HG03442 (cell line): ENCODE results near the gene FAM222B.
A peak's percentile ranks its signal among the peaks of the same experiment; 100 is the strongest.
"Not testable (repeated sequence)": the region's sequence is repeated elsewhere in the genome, so short reads cannot be mapped to it uniquely, and the experiment has no call there.

ENCODE experiments used
- ATAC-seq: cut with Tn5 transposase; IDR thresholded peaks from one replicate; pipeline ENCODE4 v1.9.1; 2021; ENCODE audit warnings: mild to moderate bottlenecking, moderate library complexity; ENCODE audit not compliant: unreplicated experiment

FAM222B gene, protein sequence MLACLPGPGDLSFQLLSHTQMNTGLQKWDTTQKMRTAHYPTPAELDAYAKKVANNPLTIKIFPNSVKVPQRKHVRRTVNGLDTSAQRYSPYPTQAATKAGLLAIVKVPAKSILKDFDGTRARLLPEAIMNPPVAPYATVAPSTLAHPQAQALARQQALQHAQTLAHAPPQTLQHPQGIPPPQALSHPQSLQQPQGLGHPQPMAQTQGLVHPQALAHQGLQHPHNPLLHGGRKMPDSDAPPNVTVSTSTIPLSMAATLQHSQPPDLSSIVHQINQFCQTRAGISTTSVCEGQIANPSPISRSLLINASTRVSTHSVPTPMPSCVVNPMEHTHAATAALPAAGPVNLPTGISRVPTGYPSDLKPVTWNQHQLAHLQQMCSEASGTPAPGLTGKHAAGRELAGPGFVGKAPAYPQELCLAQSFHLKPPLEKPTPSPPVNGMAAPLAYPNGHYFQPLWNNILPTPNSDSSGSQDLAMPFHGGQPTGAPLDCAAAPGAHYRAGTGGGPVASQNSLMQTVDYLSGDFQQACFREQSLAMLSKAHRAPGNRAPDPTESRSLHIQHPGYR

GRCh38 chr17:28842282-28843012, at the start of gene FAM222B:
Gene FAM222B, minus strand, starts transcription at chr17:28842790. Its CDS starts 76,123 bp downstream, at chr17:28766667.
- peak; percentile 82 for ATAC-seq

GRCh38 chr17:28892024-28892423, 49.4 kb upstream of the FAM222B start:
- ATAC-seq = no peak

GRCh38 chr17:28891201-28891600, 48.6 kb upstream of the FAM222B start:
- no peak for ATAC-seq

DNA sequence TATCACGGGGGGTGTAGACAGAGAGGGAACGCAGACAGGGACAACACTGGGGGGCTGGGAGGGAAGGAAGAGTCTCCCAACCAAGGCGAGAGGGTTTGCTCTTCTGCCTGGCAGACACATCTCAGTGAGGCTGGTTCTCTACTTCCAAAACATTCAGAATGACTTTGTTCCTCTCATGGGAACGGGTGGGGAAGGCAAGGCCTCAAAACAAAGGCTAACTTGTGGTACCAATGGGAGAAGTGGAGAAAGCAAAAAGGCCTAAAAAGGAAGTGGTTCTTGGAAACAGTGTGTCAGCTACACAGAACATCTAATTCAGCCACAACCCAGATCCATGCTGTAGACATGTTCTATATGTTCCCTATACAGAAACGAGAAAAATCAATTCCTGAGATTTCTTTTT, 47.4 kb upstream of the FAM222B start:
- ATAC-seq = no peak

GRCh38 chr17:28888832-28889231, 46.2 kb upstream of the FAM222B start:
- no peak for ATAC-seq

DNA sequence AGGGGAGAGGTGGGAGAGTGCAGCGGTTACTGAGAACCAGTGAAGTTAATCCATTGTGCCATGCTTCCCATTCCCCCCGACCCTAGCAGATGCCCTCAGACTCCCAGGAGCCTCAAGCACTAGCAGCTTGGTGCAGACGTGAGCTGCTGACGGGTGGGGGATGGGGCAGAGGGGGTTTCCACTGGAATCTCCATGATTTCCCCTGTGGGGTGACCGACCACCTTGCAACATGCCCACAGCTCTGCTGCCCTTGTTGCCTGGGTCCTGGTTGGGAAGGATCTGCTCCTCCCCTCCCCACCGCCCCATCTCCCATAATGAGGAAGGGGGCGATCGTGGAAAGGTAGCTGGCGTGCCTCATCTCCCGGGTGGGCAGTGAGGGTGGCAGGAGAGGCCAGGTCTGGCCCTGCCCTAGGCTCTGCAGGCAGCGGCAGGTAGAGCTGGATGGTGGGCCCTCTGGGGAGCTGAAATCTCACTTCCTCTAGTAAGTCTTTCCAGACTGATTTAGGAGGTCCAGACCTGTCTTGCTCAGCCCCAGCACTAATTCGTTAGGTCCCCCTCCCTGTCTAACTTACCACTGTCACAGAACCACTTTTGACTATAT, 45.4 kb upstream of the FAM222B start:
- ATAC-seq = no peak

DNA sequence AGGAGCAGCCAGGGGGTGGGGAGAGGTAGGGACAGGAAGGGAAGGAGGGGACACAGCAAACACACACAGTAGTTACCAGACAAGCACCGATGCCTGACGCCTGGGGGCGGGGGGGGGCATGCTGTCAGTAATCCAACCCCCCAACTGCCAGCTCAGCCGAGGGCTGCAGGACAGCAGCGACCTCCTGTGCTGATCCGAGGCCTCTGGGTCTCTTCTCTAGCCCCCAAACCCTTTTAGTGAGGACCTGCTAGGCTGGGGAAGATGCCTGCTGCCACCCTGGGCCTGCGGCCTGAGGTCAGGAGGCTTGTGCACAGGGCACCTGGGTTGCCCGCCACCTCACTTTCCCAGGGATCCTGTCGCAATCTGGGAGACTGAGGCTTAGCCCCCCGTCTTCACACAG, 43.4 kb upstream of the FAM222B start:
- ATAC-seq = no peak

DNA sequence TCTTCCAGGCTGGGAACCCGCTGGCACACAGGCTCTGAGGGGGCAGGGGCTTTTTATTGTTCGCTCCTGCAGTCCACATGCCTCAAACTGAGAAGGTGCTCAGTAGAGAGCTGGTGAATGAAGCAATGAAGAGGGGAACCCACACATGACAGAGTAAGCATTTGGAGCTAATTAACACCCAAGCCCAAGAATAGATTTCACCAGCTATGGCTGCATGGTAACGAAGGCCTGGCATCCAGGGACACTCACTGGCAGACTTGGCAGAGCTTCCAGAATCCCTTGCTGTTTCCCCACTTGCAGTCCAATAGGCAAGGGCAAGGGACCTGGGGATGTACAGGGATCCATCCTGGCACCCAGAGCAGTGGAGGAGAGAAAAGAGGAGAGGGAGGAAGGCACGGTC, 42.8 kb upstream of the FAM222B start:
- ATAC-seq = no peak

DNA sequence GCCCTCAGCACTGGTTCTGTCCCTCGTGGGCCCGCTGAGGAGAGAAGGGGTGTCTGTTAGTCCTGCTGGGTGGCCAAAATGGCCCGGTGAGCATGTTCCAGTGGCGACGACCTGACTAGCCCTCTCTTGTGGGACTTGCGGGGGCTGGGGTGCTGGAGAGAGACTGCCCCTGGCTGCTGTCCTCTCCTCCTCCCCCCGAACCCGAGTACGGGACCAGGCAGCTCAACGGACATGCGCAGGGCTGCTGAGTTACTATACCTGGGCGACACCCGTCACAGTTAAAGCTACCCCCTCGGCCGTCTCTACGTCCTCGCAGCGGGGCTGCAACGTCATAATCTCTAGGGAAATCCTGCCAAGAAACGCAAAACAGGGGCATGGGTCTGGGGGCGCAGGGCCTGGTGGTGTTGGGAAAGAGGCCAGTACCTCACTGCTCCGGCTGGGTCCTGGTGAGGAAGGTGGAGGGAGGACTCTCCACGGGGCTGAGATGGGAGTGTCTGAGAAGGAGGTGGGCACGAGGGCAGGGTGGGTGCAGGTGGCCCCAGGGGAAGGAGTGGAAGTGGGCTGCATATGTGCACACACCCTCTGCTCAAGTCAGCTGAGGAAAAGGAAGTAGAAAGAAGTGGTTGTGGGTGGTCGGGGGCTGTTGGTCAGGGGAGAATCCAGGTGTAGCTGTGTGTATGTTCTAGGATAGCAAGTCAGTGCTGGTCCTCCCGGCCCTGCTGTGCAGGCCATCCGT, 41.5 kb upstream of the FAM222B start:
- no peak for ATAC-seq

- no peak for ATAC-seq
Observed at GRCh38 chr17:28882154-28882895, 39.7 kb upstream of the FAM222B start.

- no peak for ATAC-seq
Observed at GRCh38 chr17:28881533-28882056, 39.0 kb upstream of the FAM222B start.

- ATAC-seq = no peak
Observed at GRCh38 chr17:28880572-28880945, 38.0 kb upstream of the FAM222B start.

- no peak for ATAC-seq
Observed at GRCh38 chr17:28879886-28880571, 37.4 kb upstream of the FAM222B start.

DNA sequence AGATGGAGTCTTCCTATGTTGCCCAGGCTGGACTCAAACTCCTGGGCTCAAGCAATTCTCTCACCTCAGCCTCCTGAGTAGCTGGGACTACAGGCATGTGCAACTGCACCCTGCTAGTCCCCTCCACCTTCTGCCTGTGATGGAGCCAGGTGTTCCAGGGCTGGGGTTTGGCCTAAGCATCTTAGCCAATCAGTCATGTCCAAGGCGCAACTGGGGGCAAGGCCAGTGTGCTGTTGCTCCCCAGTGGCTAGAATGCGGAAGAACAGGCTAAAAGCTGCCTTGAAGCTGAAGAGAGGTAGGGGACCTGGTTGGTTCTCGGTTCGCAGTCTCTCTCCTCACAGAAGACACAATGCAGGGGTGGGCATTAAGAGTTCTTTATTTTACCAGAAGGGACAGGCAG, 36.4 kb upstream of the FAM222B start:
- ATAC-seq = no peak

GRCh38 chr17:28878158-28878910, 35.7 kb upstream of the FAM222B start:
- ATAC-seq = no peak

DNA sequence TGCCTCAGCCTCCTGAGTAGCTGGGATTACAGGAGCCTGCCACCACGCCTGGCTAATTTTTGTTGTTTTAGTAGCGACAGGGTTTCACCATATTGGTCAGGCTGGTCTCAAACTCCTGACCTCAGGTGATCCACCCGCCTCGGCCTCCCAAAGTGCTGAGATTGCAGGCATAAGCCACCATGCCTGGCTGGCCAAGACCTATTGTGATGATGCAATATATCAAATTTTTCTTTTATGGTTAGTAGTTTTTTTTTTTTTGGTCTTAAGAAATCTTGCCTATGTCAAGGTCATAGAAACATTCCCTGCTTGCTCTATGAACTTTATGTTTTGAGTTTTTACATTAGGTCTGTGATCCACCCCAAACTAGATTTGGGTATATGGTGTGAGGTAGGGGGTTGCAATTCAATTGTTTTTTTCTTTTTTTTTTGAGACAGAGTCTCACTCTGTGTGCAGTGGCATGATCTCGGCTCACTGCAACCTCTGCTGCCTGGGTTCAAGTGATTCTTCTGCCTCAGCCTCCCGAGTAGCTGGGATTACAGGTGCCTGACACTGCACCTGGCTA, 34.6 kb upstream of the FAM222B start:
- ATAC-seq = not testable (repeated sequence)

DNA sequence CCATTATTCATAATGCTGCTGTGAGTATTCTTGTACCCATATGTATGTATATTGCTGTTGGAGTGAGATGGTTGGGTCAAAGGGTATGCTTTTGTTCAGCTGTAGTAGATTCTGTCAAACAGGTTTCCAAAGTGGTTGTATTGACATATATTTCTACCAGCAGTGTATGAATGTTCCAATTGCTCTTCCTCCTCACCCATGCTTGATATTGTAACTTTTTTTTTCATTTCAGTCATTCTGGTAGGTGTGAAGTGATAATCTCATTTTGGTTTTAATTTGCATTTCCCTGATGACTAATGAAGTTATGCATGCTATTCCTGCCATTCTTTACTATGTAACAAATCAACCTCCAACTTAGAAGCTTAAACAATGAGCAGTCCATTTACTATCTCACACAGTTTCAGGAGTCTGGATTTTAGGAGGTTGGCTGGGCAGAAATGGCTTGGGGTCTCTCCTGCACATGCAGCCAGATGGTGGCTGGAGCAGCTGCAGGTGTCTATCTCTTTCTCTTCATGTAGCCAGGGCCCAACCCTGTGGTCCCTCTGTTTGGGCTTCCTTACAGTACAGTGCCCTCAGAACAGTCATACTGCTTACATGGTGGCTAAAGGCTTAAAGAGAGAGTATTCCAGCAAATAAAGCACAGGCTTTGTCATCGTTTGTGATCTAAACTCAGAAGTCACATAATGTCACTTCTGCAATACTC, 33.4 kb upstream of the FAM222B start:
- ATAC-seq = no peak

- ATAC-seq = no peak
Observed at GRCh38 chr17:28874750-28875149, 32.2 kb upstream of the FAM222B start.
